ENCODE measurements around the gene EGFL7.

Gene EGFL7

DNA sequence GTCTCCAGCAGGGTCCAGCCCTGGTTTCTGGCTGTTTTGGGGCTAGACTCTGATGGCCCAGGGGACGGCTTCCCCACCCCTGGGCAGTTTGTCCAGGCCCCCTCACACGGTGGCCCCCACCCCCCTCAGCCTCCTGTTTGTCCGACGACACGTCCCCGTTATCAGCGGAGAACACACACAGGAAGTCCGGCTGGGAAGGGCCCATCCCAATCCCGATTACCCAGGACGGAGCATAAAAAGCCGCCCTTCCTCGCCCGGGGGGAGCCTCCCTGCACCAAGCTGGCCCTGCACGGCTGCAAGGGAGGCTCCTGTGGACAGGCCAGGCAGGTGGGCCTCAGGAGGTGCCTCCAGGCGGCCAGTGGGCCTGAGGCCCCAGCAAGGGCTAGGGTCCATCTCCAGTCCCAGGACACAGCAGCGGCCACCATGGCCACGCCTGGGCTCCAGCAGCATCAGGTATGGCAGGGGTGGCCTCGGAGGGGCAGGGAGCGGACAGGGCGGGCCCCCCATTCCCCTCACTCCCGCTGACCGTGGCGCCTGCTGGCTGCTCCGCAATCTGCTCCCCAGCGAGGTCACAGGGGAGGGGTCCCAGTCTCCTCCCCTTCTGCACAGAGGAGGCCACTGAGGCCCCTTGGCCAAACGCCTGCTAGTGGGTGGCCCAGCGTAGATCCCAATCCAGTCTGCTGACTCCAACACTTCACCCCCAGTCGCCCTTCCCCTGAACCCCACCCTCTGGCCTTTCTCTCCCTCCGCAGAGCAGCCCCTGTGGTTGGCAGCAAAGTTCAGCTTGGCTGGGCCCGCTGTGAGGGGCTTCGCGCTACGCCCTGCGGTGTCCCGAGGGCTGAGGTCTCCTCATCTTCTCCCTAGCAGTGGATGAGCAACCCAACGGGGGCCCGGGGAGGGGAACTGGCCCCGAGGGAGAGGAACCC lies at the start of gene EGFL7:
Gene EGFL7 (plus strand): TSS at position 261 of the 926 bp plus-strand sequence. CDS start 5,367 bp downstream, outside the sequence.
- Histone ChIP-seq H3K4me3 (ENCODE audit: low read depth in 1 of 2, low read length in 2 of 2) (peak within 1 kb of the TSS; percentile 21 to 61), H3K27me3 (ENCODE audit: low read depth, low read length) (peaks cover 22% of the 10 kb centered on the region), H3K36me3 (ENCODE audit: control insufficient read depth in 1 of 2, insufficient read depth in 2 of 2, low read length in 2 of 2) (no peaks in the 10 kb centered on the region), H3K4me1 (ENCODE audit: control insufficient read depth in 1 of 2, insufficient read depth in 2 of 2, low read length in 2 of 2) (peaks cover 0 to 11% of the 10 kb centered on the region in 2 donors), H3K27ac (ENCODE audit: low read length) (no peak within 1 kb of the TSS), H3K9me3 (ENCODE audit: control insufficient read depth in 1 of 2, low read length in 2 of 2) (no peaks in the 10 kb centered on the region)

DNA sequence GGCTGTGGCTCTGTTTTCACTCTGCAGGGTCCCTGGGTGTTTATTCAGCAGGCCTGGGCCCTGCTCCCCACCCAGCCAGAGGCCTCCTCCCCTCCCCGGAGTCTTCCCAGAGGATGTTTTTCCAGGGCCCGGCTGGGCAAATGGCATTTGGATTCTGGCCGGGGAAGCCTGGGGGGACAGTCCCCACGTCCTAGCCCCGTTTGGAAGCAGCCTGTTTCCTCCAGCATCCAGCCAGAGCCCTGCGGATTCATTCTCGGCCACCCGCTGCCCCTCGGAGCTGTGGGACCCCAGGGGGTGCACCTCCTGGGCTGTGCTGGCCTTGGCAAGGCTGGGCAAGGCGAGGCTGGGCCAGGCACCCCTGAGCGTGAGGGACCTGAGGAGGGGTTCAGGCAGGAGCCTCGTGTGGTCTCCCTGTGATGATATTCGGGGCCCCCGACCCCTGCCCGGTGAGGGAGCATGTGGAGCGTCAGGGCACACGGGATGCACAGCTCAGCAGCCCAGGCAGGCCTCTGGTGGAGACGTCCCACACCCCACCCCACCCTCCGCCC lies 48.8 kb upstream of the EGFL7 start:
- peaks cover 0 to 18% of the 10 kb centered on the region in 2 donors for H3K4me1 ChIP-seq (ENCODE audit: control insufficient read depth in 1 of 2, insufficient read depth in 2 of 2, low read length in 2 of 2)
- no peaks in the 10 kb centered on the region for H3K27me3 ChIP-seq (ENCODE audit: low read depth, low read length)
- no peaks in the 10 kb centered on the region for H3K9me3 ChIP-seq (ENCODE audit: control insufficient read depth in 1 of 2, low read length in 2 of 2)
- H3K36me3 ChIP-seq (ENCODE audit: control insufficient read depth in 1 of 2, insufficient read depth in 2 of 2, low read length in 2 of 2), result no peaks in the 10 kb centered on the region
- H3K27ac ChIP-seq (ENCODE audit: low read length), result no peak overlapping the region
- H3K4me3 ChIP-seq (ENCODE audit: low read depth in 1 of 2, low read length in 2 of 2), result no peak overlapping the region

GRCh38 chr9:136614372-136614922 lies 48.3 kb upstream of the EGFL7 start:
- Histone ChIP-seq H3K27ac (ENCODE audit: low read length) (no peak overlapping the region), H3K27me3 (ENCODE audit: low read depth, low read length) (no peaks in the 10 kb centered on the region), H3K9me3 (ENCODE audit: control insufficient read depth in 1 of 2, low read length in 2 of 2) (no peaks in the 10 kb centered on the region), H3K4me3 (ENCODE audit: low read depth in 1 of 2, low read length in 2 of 2) (no peak overlapping the region), H3K36me3 (ENCODE audit: control insufficient read depth in 1 of 2, insufficient read depth in 2 of 2, low read length in 2 of 2) (no peaks in the 10 kb centered on the region), H3K4me1 (ENCODE audit: control insufficient read depth in 1 of 2, insufficient read depth in 2 of 2, low read length in 2 of 2) (peaks cover 0 to 18% of the 10 kb centered on the region in 2 donors)

DNA sequence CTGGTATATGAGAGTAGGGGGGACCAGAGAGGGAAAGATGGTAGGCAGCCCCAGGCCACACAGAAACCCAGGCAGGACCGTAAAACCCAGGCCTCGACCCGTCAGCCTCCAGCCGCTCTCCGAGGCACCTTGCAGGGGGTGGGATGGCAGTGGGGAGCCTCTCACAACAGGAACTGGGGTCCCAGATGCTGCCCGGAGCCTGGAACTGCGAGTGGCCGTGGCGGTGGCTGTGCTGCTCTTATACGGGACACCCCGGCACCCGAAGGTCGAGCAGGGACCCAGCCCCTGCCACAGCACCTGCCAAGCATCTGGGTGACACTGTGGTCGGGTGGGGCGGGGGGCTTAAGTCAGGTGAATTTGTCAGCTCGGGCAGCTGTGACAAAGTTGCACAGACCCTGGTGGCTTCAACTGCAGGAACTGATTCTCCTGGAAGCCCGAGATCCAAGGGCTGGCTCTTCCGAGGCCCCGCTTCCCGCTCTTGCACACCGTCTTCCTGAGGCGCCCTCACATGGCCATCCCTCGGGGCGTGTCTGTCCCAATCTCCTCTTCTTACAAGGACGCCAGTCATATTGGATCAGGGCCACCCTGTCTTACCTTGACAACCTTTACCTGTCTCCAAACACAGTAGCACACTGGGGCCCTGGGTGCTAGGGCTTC lies 47.6 kb upstream of the EGFL7 start:
- Histone ChIP-seq H3K4me1 (ENCODE audit: control insufficient read depth in 1 of 2, insufficient read depth in 2 of 2, low read length in 2 of 2) (peaks cover 0 to 18% of the 10 kb centered on the region in 2 donors), H3K27ac (ENCODE audit: low read length) (no peak overlapping the region), H3K36me3 (ENCODE audit: control insufficient read depth in 1 of 2, insufficient read depth in 2 of 2, low read length in 2 of 2) (no peaks in the 10 kb centered on the region), H3K4me3 (ENCODE audit: low read depth in 1 of 2, low read length in 2 of 2) (no peak overlapping the region), H3K27me3 (ENCODE audit: low read depth, low read length) (no peaks in the 10 kb centered on the region), H3K9me3 (ENCODE audit: control insufficient read depth in 1 of 2, low read length in 2 of 2) (no peaks in the 10 kb centered on the region)

DNA sequence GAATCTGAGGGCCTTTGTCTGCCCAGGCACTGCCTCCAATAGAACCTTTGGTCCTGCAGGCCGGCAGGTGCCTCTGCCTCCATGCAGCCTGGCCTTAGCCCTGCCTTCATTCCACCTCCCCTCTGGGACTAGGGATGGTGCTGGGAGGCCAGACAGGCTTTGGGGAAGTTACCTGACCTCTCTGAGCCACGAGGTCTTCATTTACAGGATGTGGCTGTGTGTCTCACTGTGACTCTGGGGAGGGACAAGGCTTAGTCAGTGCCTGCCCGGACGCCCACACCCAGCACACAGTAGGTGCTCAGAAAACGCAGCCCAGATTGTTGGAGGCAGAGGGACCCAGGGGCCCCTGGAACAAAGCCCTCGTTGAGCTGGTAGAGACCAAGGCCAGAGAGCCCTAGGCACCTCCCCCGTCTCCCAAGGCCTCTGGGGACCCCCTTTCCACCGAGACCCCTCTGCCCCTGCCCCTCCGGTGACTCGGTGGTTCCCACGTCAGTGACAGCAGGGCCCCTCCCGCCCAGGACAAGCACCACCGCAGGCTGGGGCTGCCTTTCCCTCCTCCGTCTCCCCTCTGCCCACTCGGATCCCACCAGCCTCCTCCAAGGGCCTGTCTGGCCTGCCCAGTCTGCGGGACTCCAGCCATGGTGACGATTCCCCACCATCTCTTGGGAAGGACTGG lies 46.9 kb upstream of the EGFL7 start:
- Histone ChIP-seq H3K4me3 (ENCODE audit: low read depth in 1 of 2, low read length in 2 of 2) (no peak overlapping the region), H3K27me3 (ENCODE audit: low read depth, low read length) (no peaks in the 10 kb centered on the region), H3K36me3 (ENCODE audit: control insufficient read depth in 1 of 2, insufficient read depth in 2 of 2, low read length in 2 of 2) (no peaks in the 10 kb centered on the region), H3K9me3 (ENCODE audit: control insufficient read depth in 1 of 2, low read length in 2 of 2) (no peaks in the 10 kb centered on the region), H3K27ac (ENCODE audit: low read length) (no peak overlapping the region), H3K4me1 (ENCODE audit: control insufficient read depth in 1 of 2, insufficient read depth in 2 of 2, low read length in 2 of 2) (peaks cover 0 to 18% of the 10 kb centered on the region in 2 donors)

- H3K4me3 ChIP-seq (ENCODE audit: low read depth in 1 of 2, low read length in 2 of 2), result no peak overlapping the region
- no peak overlapping the region for H3K27ac ChIP-seq (ENCODE audit: low read length)
- H3K9me3 ChIP-seq (ENCODE audit: control insufficient read depth in 1 of 2, low read length in 2 of 2), result no peaks in the 10 kb centered on the region
- H3K27me3 ChIP-seq (ENCODE audit: low read depth, low read length), result no peaks in the 10 kb centered on the region
- H3K36me3 ChIP-seq (ENCODE audit: control insufficient read depth in 1 of 2, insufficient read depth in 2 of 2, low read length in 2 of 2), result no peaks in the 10 kb centered on the region
- peaks cover 0 to 18% of the 10 kb centered on the region in 2 donors for H3K4me1 ChIP-seq (ENCODE audit: control insufficient read depth in 1 of 2, insufficient read depth in 2 of 2, low read length in 2 of 2)
These were observed 46.4 kb upstream of the EGFL7 start for GRCh38 chr9:136616307-136616635.

DNA sequence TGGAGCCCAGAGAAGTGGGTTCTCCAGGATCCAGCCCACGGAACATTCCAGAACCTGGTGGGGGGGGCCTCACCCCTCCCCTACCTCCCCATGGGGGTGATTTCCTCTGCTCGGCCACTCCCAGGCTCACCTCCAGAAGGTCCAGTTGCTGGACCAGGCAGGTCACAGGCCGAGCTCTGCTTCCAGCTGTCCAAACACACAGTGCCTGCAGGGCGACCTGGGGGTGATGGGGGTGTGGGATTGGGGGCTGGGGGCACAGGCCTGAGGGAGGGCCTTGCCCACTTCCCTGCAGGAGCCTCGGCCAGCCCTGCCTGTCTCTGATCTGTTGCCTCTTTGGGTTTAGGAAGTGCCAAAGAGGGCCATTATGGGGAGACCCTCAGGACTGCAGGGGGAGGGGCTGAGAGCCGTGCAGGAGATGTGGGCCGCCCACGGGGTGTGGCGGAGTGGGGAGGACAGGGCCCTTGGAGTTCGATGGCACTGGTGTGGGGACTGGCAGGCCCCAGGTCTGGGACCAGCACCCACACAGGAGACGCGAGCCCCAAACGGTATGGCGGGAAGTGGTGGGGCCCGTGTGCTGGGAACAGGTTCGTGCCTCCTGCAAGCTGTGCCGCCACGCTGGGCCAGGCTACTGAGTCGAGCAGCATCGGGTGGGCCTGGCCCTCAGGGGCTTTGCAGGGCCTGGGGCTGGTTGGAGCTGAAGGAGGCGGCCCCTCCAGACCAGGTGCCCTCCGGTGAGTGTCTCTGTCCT lies 45.6 kb upstream of the EGFL7 start:
- Histone ChIP-seq H3K9me3 (ENCODE audit: control insufficient read depth in 1 of 2, low read length in 2 of 2) (no peaks in the 10 kb centered on the region), H3K36me3 (ENCODE audit: control insufficient read depth in 1 of 2, insufficient read depth in 2 of 2, low read length in 2 of 2) (no peaks in the 10 kb centered on the region), H3K4me3 (ENCODE audit: low read depth in 1 of 2, low read length in 2 of 2) (no peak overlapping the region), H3K4me1 (ENCODE audit: control insufficient read depth in 1 of 2, insufficient read depth in 2 of 2, low read length in 2 of 2) (peaks cover 0 to 18% of the 10 kb centered on the region in 2 donors), H3K27ac (ENCODE audit: low read length) (no peak overlapping the region), H3K27me3 (ENCODE audit: low read depth, low read length) (no peaks in the 10 kb centered on the region)

- H3K27me3 ChIP-seq (ENCODE audit: low read depth, low read length), result no peaks in the 10 kb centered on the region
- no peak overlapping the region for H3K4me3 ChIP-seq (ENCODE audit: low read depth in 1 of 2, low read length in 2 of 2)
- H3K36me3 ChIP-seq (ENCODE audit: control insufficient read depth in 1 of 2, insufficient read depth in 2 of 2, low read length in 2 of 2), result no peaks in the 10 kb centered on the region
- H3K27ac ChIP-seq (ENCODE audit: low read length), result no peak overlapping the region
- no peaks in the 10 kb centered on the region for H3K9me3 ChIP-seq (ENCODE audit: control insufficient read depth in 1 of 2, low read length in 2 of 2)
- H3K4me1 ChIP-seq (ENCODE audit: control insufficient read depth in 1 of 2, insufficient read depth in 2 of 2, low read length in 2 of 2), result peaks cover 0 to 18% of the 10 kb centered on the region in 2 donors
These were observed 44.8 kb upstream of the EGFL7 start for GRCh38 chr9:136617746-136618579.

- no peaks in the 10 kb centered on the region for H3K9me3 ChIP-seq (ENCODE audit: control insufficient read depth in 1 of 2, low read length in 2 of 2)
- H3K27ac ChIP-seq (ENCODE audit: low read length), result peak overlapping the region; percentile 51
- H3K36me3 ChIP-seq (ENCODE audit: control insufficient read depth in 1 of 2, insufficient read depth in 2 of 2, low read length in 2 of 2), result no peaks in the 10 kb centered on the region
- no peaks in the 10 kb centered on the region for H3K27me3 ChIP-seq (ENCODE audit: low read depth, low read length)
- H3K4me3 ChIP-seq (ENCODE audit: low read depth in 1 of 2, low read length in 2 of 2), result no peak overlapping the region
- peaks cover 0 to 15% of the 10 kb centered on the region in 2 donors for H3K4me1 ChIP-seq (ENCODE audit: control insufficient read depth in 1 of 2, insufficient read depth in 2 of 2, low read length in 2 of 2)
These were observed 43.9 kb upstream of the EGFL7 start for GRCh38 chr9:136618580-136619547.
